ENCODE data around the gene ADTRP.

DNA sequence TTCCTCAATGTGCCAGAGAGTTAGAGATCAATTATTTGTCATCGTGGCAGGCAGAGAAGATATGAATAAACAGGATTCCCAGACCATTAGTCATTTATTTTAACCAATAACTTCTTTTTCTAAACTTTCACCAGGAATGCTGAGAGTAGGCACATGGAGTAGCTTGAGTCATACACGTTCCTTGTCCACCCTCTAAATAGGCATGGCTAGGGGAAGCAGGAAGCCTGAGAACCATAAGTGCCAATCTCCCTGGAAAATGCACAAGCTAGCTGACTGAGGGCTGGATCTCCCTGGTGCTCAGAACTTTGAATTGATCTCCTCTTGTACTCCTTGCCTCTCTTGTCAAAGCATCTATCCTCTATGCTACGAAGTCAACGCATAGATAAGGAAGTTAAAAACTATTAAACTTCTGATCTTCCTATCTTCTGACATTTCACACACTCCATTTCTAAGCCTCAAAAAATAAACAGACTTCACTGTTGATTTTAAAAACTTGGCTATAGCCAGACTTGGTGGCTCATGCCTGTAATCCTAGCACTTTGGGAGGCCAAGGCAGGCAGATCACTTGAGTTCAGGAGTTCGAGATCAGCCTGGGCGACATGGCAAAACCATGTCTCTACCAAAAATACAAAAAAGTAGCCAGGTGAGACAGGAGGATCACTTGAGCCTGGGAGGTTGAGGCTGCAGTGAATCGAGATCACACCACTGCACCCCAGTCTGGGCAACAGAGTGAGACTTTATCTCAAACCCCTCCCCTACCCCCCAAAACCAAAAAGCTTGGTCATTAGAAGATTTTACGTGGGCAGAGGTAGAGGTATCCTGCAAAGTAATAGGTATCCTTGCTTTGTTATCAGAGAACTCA, 11.8 kb downstream of the ADTRP start:
- TF ChIP-seq SETDB1 (IDR thresholded peaks at IDR 0.05; ENCODE audit: insufficient read length, low read length) (no peak), ZNF114 (tag by site-specific recombination; IDR thresholded peaks at IDR 0.05) (no peak), MYNN (tag by site-specific recombination; IDR thresholded peaks at IDR 0.05; ENCODE audit: borderline replicate concordance) (no peak), ZNF792 (tag by site-specific recombination; IDR thresholded peaks at IDR 0.05) (no peak)
- TF ChIP-seq, protein P1, sequence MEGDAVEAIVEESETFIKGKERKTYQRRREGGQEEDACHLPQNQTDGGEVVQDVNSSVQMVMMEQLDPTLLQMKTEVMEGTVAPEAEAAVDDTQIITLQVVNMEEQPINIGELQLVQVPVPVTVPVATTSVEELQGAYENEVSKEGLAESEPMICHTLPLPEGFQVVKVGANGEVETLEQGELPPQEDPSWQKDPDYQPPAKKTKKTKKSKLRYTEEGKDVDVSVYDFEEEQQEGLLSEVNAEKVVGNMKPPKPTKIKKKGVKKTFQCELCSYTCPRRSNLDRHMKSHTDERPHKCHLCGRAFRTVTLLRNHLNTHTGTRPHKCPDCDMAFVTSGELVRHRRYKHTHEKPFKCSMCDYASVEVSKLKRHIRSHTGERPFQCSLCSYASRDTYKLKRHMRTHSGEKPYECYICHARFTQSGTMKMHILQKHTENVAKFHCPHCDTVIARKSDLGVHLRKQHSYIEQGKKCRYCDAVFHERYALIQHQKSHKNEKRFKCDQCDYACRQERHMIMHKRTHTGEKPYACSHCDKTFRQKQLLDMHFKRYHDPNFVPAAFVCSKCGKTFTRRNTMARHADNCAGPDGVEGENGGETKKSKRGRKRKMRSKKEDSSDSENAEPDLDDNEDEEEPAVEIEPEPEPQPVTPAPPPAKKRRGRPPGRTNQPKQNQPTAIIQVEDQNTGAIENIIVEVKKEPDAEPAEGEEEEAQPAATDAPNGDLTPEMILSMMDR (tag by site-specific recombination; IDR thresholded peaks at IDR 0.05), result no peak
- TF ChIP-seq, protein P2, sequence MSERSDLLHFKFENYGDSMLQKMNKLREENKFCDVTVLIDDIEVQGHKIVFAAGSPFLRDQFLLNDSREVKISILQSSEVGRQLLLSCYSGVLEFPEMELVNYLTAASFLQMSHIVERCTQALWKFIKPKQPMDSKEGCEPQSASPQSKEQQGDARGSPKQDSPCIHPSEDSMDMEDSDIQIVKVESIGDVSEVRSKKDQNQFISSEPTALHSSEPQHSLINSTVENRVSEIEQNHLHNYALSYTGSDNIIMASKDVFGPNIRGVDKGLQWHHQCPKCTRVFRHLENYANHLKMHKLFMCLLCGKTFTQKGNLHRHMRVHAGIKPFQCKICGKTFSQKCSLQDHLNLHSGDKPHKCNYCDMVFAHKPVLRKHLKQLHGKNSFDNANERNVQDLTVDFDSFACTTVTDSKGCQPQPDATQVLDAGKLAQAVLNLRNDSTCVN (tag by site-specific recombination; optimal IDR thresholded peaks at IDR 0.05), result no peak

Data from HEK293 (cell line).